ENCODE measurements around the gene ETNK1.

ETNK1 gene

GRCh38 chr12:22672951-22673350 lies 48.0 kb downstream of the ETNK1 start:
- ChIA-PET CTCF (interaction anchor here (1.0 to 2.1 kb wide), 2 partner anchors 10 to 12 kb away, joined by 3 to 6 read pairs; no protein-coding TSS in a partner anchor), POLR2A (no interaction called here)
- TF ChIP-seq, protein P1, sequence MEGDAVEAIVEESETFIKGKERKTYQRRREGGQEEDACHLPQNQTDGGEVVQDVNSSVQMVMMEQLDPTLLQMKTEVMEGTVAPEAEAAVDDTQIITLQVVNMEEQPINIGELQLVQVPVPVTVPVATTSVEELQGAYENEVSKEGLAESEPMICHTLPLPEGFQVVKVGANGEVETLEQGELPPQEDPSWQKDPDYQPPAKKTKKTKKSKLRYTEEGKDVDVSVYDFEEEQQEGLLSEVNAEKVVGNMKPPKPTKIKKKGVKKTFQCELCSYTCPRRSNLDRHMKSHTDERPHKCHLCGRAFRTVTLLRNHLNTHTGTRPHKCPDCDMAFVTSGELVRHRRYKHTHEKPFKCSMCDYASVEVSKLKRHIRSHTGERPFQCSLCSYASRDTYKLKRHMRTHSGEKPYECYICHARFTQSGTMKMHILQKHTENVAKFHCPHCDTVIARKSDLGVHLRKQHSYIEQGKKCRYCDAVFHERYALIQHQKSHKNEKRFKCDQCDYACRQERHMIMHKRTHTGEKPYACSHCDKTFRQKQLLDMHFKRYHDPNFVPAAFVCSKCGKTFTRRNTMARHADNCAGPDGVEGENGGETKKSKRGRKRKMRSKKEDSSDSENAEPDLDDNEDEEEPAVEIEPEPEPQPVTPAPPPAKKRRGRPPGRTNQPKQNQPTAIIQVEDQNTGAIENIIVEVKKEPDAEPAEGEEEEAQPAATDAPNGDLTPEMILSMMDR (IDR thresholded peaks at IDR 0.05; ENCODE audit: control extremely low read depth, extremely low read depth, low read depth, missing control alignments), result no peak
- no peak for DNase-seq (ENCODE audit: extremely low spot score)

GRCh38 chr12:22677781-22678574 lies 53.0 kb downstream of the ETNK1 start:
- POLR2A ChIA-PET, result no interaction called here
- TF ChIP-seq, protein P1 (IDR thresholded peaks at IDR 0.05; ENCODE audit: control extremely low read depth, extremely low read depth, low read depth, missing control alignments), result no peak
- CTCF ChIA-PET, result no interaction called here

DNA sequence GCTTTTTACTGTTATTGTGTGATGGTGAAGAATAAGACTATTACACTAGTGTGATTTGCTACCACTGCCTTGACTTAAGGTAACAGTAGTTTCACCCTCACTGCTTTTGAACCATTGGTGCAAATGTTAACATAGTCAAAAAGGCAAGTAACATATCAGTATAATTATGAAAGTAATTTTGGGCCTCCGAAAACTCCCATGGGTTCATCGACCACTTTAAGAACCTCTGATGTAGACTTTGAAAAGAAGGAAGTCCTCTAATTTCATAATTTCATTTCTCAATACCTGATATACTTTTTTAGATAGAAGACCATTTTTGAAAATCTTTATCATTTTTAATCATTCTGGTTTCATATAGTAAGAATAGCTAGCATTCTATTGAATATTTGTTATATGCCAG lies 57.7 kb downstream of the ETNK1 start:
- DNase-seq (ENCODE audit: extremely low spot score), result no peak
- CTCF ChIA-PET, result interaction anchor here (1.2 to 2.8 kb wide), 2 partner anchors 9 to 14 kb away, joined by 6 to 10 read pairs; no protein-coding TSS in a partner anchor
- TF ChIP-seq, protein P1 (IDR thresholded peaks at IDR 0.05; ENCODE audit: control extremely low read depth, extremely low read depth, low read depth, missing control alignments), result no peak
- POLR2A ChIA-PET, result no interaction called here

More at GRCh38 chr12:22677781-22678574, 53.0 kb downstream of the ETNK1 start:
- no peak for DNase-seq (ENCODE audit: extremely low spot score)

- no peak for DNase-seq (ENCODE audit: extremely low spot score)
- CTCF ChIA-PET, result interaction anchor here (1.2 to 2.8 kb wide), 2 partner anchors 9 to 15 kb away, joined by 6 to 10 read pairs; no protein-coding TSS in a partner anchor
- TF ChIP-seq, protein P1 (IDR thresholded peaks at IDR 0.05; ENCODE audit: control extremely low read depth, extremely low read depth, low read depth, missing control alignments), result no peak
- POLR2A ChIA-PET, result no interaction called here
Measured at GRCh38 chr12:22683131-22683530, 58.2 kb downstream of the ETNK1 start.

DNA sequence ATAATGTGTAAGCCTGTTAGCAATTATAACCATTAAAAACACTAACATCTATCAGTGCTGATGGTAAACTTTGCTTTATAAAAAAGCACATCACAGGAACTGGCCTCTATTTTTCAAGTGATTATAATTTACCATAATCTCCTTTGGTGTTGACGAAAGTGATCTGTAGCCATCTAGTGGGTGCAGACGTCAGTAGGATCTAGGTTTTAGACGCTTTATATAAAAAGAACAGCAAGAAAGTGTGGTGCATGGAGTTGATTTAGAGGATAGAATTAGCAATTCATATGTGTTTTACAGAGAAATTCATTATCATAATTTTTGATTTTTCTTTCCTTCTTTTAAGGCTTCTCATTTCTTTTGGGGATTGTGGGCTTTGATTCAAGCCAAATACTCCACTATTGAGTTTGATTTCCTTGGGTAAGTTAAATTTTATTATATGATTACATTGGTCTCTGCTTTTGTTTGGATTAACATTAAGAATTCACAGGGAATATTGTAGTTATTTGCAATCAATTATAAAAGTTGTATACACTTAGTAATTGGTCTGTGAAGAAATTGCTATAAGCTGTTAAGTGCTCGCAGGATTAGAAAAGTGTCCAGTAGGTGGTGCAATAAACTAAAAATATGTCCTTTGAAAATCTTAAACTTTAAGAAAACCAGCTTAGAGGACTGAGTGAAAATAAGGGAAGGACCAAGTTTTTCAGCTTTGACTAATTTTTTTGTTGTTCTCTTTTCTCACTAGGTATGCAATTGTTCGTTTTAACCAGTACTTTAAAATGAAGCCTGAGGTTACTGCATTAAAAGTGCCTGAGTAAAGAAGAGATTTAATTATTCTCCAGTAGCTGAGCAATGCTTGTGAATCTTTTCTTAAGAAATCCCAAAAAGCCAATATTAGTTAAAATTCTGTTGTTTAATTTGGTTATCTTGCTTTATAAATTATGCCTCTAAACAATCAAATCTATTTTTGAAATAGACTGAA lies 59.5 kb downstream of the ETNK1 start:
- ChIA-PET CTCF (interaction anchor here (0.7 to 2.8 kb wide), 11 partner anchors 9 to 65 kb away, joined by 3 to 10 read pairs (median 3); partner anchors contain the start of gene ETNK1), POLR2A (no interaction called here)
- TF ChIP-seq, protein P1 (IDR thresholded peaks at IDR 0.05; ENCODE audit: control extremely low read depth, extremely low read depth, low read depth, missing control alignments), result peak; percentile 59
- no peak for DNase-seq (ENCODE audit: extremely low spot score)

GRCh38 chr12:22686193-22686592 lies 61.2 kb downstream of the ETNK1 start:
- no peak for DNase-seq (ENCODE audit: extremely low spot score)
- TF ChIP-seq, protein P1 (IDR thresholded peaks at IDR 0.05; ENCODE audit: control extremely low read depth, extremely low read depth, low read depth, missing control alignments), result no peak
- CTCF ChIA-PET, result interaction anchor here (1.4 to 2.3 kb wide), 2 partner anchors 11 to 28 kb away, joined by 3 to 8 read pairs; no protein-coding TSS in a partner anchor
- POLR2A ChIA-PET, result no interaction called here
